Thyroid gland (tissue), 4 donors: ENCODE measurements around the gene NEK7. TPM values are rescaled to one million over a fixed set of nuclear protein-coding genes. Genes with fewer than 3 reads are reported as not detected.

ENCODE experiments used
- DNase-seq, 2 donors: peaks; one replicate each; pipeline ENCODE4 v3.0.0-alpha.2; 2019
- H3K27ac ChIP-seq, 3 donors: fragments of 200-600 bp; sonication (generic); 1 replicate in 2 of 3; 2 replicates in 1 of 3; pipeline ENCODE4 v1.5.1; 2016 to 2019; ENCODE audit warnings: mild to moderate bottlenecking in 1 of 3, moderate library complexity in 1 of 3
- H3K27me3 ChIP-seq: fragments of 200-600 bp; sonication (generic); one replicate; pipeline ENCODE4 v1.5.1; 2019
- H3K36me3 ChIP-seq, 2 donors: fragments of 200-600 bp; sonication (generic); one replicate each; pipeline ENCODE4 v1.5.1; 2016 to 2019
- H3K4me1 ChIP-seq, 2 donors: fragments of 200-600 bp; sonication (generic); one replicate each; pipeline ENCODE4 v1.5.1; 2017 to 2019
- H3K4me3 ChIP-seq, 3 donors: fragments of 200-600 bp; sonication (generic); replicated peaks in 1 of 3; 1 replicate in 2 of 3; 2 replicates in 1 of 3; pipeline ENCODE4 v1.5.1; 2016; ENCODE audit warnings: mild to moderate bottlenecking in 1 of 3
- H3K9me3 ChIP-seq: fragments of 200-600 bp; sonication (generic); one replicate; pipeline ENCODE4 v1.5.1; 2017
- CTCF ChIP-seq, 6 experiments: fragments of 200-600 bp in 3 of 6; fragments of 450-650 bp in 3 of 6; sonication (generic) in 3 of 6; IDR thresholded peaks; one replicate each; pipeline ENCODE4 v1.5.1; 2016 to 2019; ENCODE audit warnings: antibody characterized with exemption in 6 of 6, mild to moderate bottlenecking in 2 of 6, inconsistent platforms in 1 of 6, moderate library complexity in 1 of 6
- POLR2A ChIP-seq, 2 donors: fragments of 450-650 bp; IDR thresholded peaks; one replicate each; pipeline ENCODE4 v1.6.1; 2017; ENCODE audit warnings: antibody characterized with exemption in 2 of 2, mild to moderate bottlenecking in 2 of 2, moderate library complexity in 1 of 2
- WGBS, 2 donors: methylation state at CpG; one replicate each; pipeline ENCODE4 v1.1.5; 2017; 5-methylcytosine and 5-hydroxymethylcytosine counted together
- intact Hi-C: fragments of 100-400 bp; cut with DNase I; formaldehyde crosslinking; loops from one replicate; pipeline ENCODE4 v1.15.1; 2023
- total RNA-seq, 4 donors: library from RNA; depleted of rRNA; stranded (reverse); fragments of >200 nt; gene quantifications; one replicate each; pipeline ENCODE4 v1.2.3, GENCODE V29; 2016

Gene NEK7
- total RNA-seq, 4 donors from 2014 or later: 65.6 to 102 (median 77.7) TPM

GRCh38 chr1:198161718-198162090, 4.9 kb downstream of the NEK7 start:
- WGBS, 2 donors: 94 to 97% methylated on average over 2 of the region's 2 CpGs
- no peaks in the 10 kb centered on the region for H3K27me3 ChIP-seq
- no peak overlapping the region for H3K4me3 ChIP-seq
- intact Hi-C loops: no loop called here
- no peaks in the 10 kb centered on the region for H3K9me3 ChIP-seq
- peaks cover 0 to 18% of the 10 kb centered on the region in 2 donors for H3K4me1 ChIP-seq
- DNase-seq: no peak
- no peak overlapping the region for H3K27ac ChIP-seq
- TF ChIP-seq POLR2A (IDR thresholded peaks at IDR 0.05): no peak
- no peak for TF ChIP-seq CTCF (IDR thresholded peaks at IDR 0.05)
- H3K36me3 ChIP-seq: no peaks in the 10 kb centered on the region

GRCh38 chr1:198162091-198162767, 5.4 kb downstream of the NEK7 start:
- Histone ChIP-seq H3K27me3 (no peaks in the 10 kb centered on the region), H3K4me3 (no peak overlapping the region), H3K9me3 (no peaks in the 10 kb centered on the region), H3K4me1 (peaks cover 0 to 22% of the 10 kb centered on the region in 2 donors), H3K36me3 (no peaks in the 10 kb centered on the region), H3K27ac (no peak overlapping the region)
- WGBS, 2 donors: 71 to 91% methylated on average over 2 of the region's 2 CpGs
- no peak for TF ChIP-seq CTCF (IDR thresholded peaks at IDR 0.05)
- TF ChIP-seq POLR2A (IDR thresholded peaks at IDR 0.05): no peak
- intact Hi-C loops: no loop called here
- no peak for DNase-seq

GRCh38 chr1:198165927-198166647, 9.3 kb downstream of the NEK7 start:
- H3K36me3 ChIP-seq: no peaks in the 10 kb centered on the region
- no peak for TF ChIP-seq POLR2A (IDR thresholded peaks at IDR 0.05)
- no peak for TF ChIP-seq CTCF (IDR thresholded peaks at IDR 0.05)

GRCh38 chr1:198166900-198167299, 10.1 kb downstream of the NEK7 start:
- WGBS, 2 donors: 92 to 93% methylated on average over 2 of the region's 2 CpGs
- peaks cover 4 to 27% of the 10 kb centered on the region in 2 donors for H3K4me1 ChIP-seq
- no peak overlapping the region for H3K27ac ChIP-seq
- H3K36me3 ChIP-seq: no peaks in the 10 kb centered on the region
- DNase-seq: no peak
- intact Hi-C loops: no loop called here
- H3K27me3 ChIP-seq: no peaks in the 10 kb centered on the region
- no peak for TF ChIP-seq POLR2A (IDR thresholded peaks at IDR 0.05)
- no peak for TF ChIP-seq CTCF (IDR thresholded peaks at IDR 0.05)
- H3K9me3 ChIP-seq: no peaks in the 10 kb centered on the region
- no peak overlapping the region for H3K4me3 ChIP-seq

More at GRCh38 chr1:198165927-198166647, 9.3 kb downstream of the NEK7 start:
- WGBS, 2 donors: 86 to 91% methylated on average over 5 of the region's 5 CpGs
- Histone ChIP-seq H3K27me3 (no peaks in the 10 kb centered on the region), H3K9me3 (no peaks in the 10 kb centered on the region), H3K4me1 (peaks cover 4 to 24% of the 10 kb centered on the region in 2 donors), H3K27ac (no peak overlapping the region), H3K4me3 (no peak overlapping the region)
- DNase-seq: no peak
- intact Hi-C loops: no loop called here

- TF ChIP-seq POLR2A (IDR thresholded peaks at IDR 0.05) (no peak), CTCF (IDR thresholded peaks at IDR 0.05) (no peak)
- H3K4me3 ChIP-seq: no peak overlapping the region
- WGBS, 2 donors: 42 to 52% methylated on average over 3 of the region's 3 CpGs
- no peak overlapping the region for H3K27ac ChIP-seq
- H3K4me1 ChIP-seq: peaks cover 4 to 31% of the 10 kb centered on the region in 2 donors
- no peak for DNase-seq
- no peaks in the 10 kb centered on the region for H3K9me3 ChIP-seq
- intact Hi-C loops: no loop called here
- no peaks in the 10 kb centered on the region for H3K27me3 ChIP-seq
- H3K36me3 ChIP-seq: no peaks in the 10 kb centered on the region
Observed at GRCh38 chr1:198167436-198167934, 10.7 kb downstream of the NEK7 start.
